WERI-Rb-1 (cell line): ENCODE data around the gene SLC45A1.

Experiments used
- DNase-seq: peaks from one replicate; pipeline ENCODE4 v3.0.0-alpha.2; 2020
- H3K27ac ChIP-seq: fragments of 250-450 bp; sonication (Bioruptor Pico); 2 replicates; pipeline ENCODE4 v1.5.1; 2020; ENCODE audit warnings: mild to moderate bottlenecking, moderate library complexity
- H3K27me3 ChIP-seq: fragments of 250-450 bp; sonication (Bioruptor Pico); 2 replicates; pipeline ENCODE4 v1.5.1; 2021; ENCODE audit warnings: mild to moderate bottlenecking, low read depth, moderate library complexity; ENCODE audit not compliant: insufficient read depth, severe bottlenecking
- H3K36me3 ChIP-seq: fragments of 250-450 bp; sonication (Bioruptor Pico); 2 replicates; pipeline ENCODE4 v1.5.1; 2020; ENCODE audit warnings: mild to moderate bottlenecking, moderate library complexity
- H3K4me3 ChIP-seq: 2 replicates; pipeline ENCODE4 v1.5.1; 2011; ENCODE audit warnings: low read depth, mild to moderate bottlenecking, control low read depth, low read length
- H3K9me3 ChIP-seq: fragments of 250-450 bp; sonication (Bioruptor Pico); 2 replicates; pipeline ENCODE4 v1.5.1; 2021; ENCODE audit warnings: mild to moderate bottlenecking, moderate library complexity; ENCODE audit not compliant: severe bottlenecking
- TF ChIP-seq, protein P1 (sequence below): IDR thresholded peaks from 2 replicates; pipeline ENCODE4 v1.5.1; 2011; ENCODE audit warnings: low read depth, mild to moderate bottlenecking, control low read depth, inconsistent platforms, low read length

SLC45A1 gene

DNA sequence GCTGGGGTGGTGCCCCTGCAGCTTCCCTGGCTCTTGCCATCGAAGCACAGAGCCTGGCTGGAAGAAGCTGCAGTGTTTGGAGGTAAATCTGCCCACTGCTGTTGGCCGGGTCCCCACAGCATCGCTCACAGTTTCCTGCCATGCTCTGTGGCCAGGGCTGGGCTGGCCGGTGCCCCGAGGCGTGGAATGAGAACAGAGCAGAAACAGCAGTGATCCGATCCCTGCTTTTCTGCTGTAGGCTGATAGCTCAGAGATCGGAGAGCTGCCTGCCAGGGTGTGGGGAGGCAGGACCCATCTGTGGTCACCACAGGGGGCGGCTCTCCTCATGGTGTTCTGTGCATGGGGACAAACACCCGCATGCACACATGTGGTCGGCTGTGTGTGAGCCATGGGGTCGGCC is 11.5 kb downstream of the SLC45A1 start:
- Histone ChIP-seq H3K27me3 (no peaks in the 10 kb centered on the region), H3K36me3 (no peaks in the 10 kb centered on the region), H3K4me3 (no peak overlapping the region), H3K9me3 (no peaks in the 10 kb centered on the region), H3K27ac (no peak overlapping the region)
- TF ChIP-seq, protein P1, sequence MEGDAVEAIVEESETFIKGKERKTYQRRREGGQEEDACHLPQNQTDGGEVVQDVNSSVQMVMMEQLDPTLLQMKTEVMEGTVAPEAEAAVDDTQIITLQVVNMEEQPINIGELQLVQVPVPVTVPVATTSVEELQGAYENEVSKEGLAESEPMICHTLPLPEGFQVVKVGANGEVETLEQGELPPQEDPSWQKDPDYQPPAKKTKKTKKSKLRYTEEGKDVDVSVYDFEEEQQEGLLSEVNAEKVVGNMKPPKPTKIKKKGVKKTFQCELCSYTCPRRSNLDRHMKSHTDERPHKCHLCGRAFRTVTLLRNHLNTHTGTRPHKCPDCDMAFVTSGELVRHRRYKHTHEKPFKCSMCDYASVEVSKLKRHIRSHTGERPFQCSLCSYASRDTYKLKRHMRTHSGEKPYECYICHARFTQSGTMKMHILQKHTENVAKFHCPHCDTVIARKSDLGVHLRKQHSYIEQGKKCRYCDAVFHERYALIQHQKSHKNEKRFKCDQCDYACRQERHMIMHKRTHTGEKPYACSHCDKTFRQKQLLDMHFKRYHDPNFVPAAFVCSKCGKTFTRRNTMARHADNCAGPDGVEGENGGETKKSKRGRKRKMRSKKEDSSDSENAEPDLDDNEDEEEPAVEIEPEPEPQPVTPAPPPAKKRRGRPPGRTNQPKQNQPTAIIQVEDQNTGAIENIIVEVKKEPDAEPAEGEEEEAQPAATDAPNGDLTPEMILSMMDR: no peak
- DNase-seq: no peak

DNA sequence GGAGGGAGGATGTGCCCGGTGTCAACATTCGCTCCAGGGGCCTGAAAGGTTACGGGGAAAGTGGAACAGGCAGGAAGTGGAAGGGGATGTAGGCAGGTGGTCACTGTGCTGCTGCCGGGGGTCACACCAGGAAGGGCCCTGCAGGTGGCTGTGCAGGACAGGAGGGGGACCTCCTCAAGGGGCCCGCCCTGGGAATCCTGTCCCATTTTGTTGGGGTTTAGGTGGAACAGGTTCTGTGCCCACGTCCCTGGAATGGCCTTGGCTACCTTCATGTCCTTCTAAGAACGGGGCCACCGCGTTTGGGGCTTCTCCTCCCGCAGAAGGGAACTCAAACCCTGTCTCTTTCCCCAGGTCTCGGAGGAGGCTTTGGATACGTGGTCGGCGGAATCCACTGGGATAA is 11.9 kb downstream of the SLC45A1 start:
- no peaks in the 10 kb centered on the region for H3K36me3 ChIP-seq
- H3K27me3 ChIP-seq: no peaks in the 10 kb centered on the region
- no peak overlapping the region for H3K4me3 ChIP-seq
- no peak for DNase-seq
- no peak overlapping the region for H3K27ac ChIP-seq
- H3K9me3 ChIP-seq: no peaks in the 10 kb centered on the region
- TF ChIP-seq, protein P1: no peak

DNA sequence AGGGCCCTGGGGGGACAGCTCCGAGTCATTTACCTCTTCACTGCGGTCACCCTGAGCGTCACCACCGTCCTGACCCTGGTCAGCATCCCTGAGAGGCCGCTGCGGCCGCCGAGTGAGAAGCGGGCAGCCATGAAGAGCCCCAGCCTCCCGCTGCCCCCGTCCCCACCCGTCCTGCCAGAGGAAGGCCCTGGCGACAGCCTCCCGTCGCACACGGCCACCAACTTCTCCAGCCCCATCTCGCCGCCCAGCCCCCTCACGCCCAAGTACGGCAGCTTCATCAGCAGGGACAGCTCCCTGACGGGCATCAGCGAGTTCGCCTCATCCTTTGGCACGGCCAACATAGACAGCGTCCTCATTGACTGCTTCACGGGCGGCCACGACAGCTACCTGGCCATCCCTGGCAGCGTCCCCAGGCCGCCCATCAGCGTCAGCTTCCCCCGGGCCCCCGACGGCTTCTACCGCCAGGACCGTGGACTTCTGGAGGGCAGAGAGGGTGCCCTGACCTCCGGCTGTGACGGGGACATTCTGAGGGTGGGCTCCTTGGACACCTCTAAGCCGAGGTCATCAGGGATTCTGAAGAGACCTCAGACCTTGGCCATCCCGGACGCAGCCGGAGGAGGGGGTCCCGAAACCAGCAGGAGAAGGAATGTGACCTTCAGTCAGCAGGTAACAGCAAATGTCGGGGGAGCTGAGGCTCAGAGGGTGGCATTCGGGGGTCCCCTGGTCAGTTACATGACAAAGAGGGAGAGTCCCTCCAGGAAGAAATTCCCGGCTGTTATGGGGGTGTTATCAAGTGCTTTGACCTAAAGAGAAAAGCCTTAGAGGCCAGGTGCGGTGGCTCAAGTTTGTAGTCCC is 12.6 kb downstream of the SLC45A1 start:
- TF ChIP-seq, protein P1: no peak
- Histone ChIP-seq H3K4me3 (no peak overlapping the region), H3K27ac (no peak overlapping the region), H3K9me3 (no peaks in the 10 kb centered on the region), H3K27me3 (no peaks in the 10 kb centered on the region), H3K36me3 (no peaks in the 10 kb centered on the region)
- no peak for DNase-seq

DNA sequence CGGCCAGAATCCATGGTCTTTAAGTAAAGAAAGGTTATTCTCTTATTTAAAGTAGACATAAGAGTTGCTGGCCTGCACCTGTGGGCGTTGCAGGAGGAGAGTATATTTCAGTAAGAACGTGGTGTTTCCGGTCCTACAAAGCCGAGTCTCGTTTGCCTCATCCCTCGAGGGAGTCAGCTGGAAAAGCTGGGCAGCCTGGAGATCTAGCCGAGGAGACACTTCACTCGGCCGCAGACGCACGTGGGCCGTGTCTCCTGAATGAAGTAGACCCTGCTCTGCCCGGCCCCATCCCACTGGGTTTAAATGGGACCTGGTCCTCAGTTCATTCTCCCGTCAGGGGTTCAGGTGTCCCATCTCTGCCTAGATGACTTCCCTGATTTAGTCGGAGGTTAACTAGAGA is 14.9 kb downstream of the SLC45A1 start:
- no peak for DNase-seq
- no peaks in the 10 kb centered on the region for H3K36me3 ChIP-seq
- H3K9me3 ChIP-seq: no peaks in the 10 kb centered on the region
- no peak overlapping the region for H3K27ac ChIP-seq
- no peak overlapping the region for H3K4me3 ChIP-seq
- TF ChIP-seq, protein P1: no peak
- H3K27me3 ChIP-seq: no peaks in the 10 kb centered on the region

DNA sequence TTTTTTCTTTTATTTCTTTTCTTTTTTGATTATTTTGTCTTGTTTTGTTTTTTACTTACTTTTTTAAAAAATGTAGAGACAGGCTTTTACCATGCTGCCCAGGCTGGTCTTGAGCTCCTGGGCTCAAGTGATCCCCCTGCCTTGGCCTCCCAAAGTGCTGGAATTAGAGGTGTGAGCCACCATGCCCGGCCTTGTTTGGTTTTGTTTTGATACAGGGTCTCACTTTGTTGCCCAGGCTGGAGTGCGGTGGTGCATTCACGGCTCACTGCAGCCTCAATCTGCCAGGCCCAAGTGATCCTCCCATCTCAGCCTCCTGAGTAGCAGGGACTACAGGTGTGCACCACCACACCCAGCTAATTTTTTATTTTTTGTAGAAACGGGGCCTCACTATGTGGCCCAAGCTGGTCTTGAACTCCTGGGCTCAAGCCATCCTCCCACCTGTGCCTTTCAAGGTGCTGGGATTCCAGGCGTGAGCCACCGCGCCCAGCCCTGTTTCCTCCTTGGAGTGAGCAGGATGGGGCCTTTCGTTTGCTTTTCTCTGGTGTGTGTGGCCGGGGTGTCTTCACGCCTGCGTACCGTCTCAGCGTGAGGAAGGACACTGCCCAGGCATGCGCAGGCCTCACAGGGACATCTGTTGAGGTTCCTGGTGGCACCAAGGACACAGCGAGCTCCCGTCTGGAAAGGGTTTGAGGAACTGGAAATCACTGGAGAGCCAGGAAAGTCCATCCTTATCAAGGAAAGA is 15.5 kb downstream of the SLC45A1 start:
- TF ChIP-seq, protein P1: no peak
- Histone ChIP-seq H3K9me3 (no peaks in the 10 kb centered on the region), H3K27ac (no peak overlapping the region), H3K27me3 (no peaks in the 10 kb centered on the region), H3K4me3 (no peak overlapping the region), H3K36me3 (no peaks in the 10 kb centered on the region)
- no peak for DNase-seq
